Activated CD8-positive, alpha-beta memory T cell treated with anti-CD3 and anti-CD28 coated beads, Interleukin-2, amount 50 U/mL, for 1 hour (primary cell): ENCODE results near the gene CSH2.
"Not testable (repeated sequence)": the region's sequence is repeated elsewhere in the genome, so short reads cannot be mapped to it uniquely, and the experiment has no call there.

ENCODE experiments used
- DNase-seq: peaks from one replicate; pipeline ENCODE4 v3.0.0-alpha.2; 2020; ENCODE audit errors: extremely low read depth

The CSH2 gene

GRCh38 chr17:63855185-63855584, 18.3 kb downstream of the CSH2 start:
- DNase-seq = no peak

DNA sequence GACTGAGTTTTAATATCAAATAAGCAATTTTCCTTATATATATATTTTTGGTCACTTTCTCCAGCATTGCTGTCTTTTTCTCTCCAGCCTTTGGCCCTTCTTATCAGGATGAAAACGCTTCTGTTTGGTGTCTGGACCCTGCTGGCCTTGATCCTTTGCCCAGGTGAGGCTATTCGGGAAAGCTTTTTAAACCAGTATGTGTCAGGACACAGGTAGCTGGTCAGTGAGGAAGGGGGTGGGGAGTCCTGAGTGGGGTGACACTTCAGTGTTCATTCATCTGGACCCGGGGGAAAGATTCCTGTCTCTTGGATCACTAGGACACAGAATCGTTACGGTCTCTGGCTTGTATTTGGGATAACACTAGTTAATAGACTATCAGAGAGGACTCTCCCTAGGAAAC, 18.8 kb downstream of the CSH2 start:
- no peak for DNase-seq

GRCh38 chr17:63853260-63853659, 20.2 kb downstream of the CSH2 start:
- no peak for DNase-seq

DNA sequence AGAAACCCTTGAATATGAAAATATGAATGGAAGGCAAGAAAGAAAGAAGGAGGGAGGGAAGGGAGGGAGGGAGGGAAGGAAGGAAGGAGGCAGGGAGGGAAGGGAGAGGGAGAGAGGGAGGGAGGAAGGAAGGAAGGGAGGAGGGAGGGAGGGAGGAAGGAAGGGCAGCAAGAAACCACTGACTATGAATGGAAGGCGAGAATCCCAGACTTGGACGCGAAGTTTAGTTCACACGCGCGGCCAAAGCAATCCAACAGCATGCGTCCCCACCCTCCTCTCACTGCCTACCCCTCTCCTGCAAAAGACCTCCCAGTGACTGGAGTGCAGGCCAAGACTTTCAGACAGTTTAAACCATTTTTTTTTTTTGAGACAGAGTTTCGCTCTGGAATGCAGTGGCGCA, 23.1 kb downstream of the CSH2 start:
- DNase-seq = no peak

- DNase-seq = peak; percentile 82
Observed at GRCh38 chr17:63848834-63849689, 24.4 kb downstream of the CSH2 start.

GRCh38 chr17:63847525-63848249, 25.8 kb downstream of the CSH2 start:
- DNase-seq = no peak

DNA sequence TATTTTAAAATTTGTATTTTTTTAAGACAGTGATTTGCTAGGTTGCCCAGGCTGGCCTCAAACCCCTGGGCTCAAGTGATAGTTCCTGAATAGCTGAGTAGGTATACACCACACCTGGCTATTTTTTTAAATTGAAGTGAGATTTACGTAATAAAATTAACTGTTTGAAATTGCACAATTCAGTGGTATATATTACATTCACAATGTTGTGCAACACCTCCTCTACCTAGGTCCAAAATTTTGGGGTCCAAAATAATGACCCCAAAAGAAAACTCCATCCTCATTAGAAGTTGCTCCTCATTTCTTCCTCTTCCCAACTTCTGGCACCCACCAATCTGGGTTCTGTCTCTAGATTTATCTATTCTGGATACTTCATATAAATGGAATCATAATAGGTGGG, 28.0 kb downstream of the CSH2 start:
- DNase-seq = no peak

- no peak for DNase-seq
Observed at GRCh38 chr17:63843910-63844677, 29.4 kb downstream of the CSH2 start.

DNA sequence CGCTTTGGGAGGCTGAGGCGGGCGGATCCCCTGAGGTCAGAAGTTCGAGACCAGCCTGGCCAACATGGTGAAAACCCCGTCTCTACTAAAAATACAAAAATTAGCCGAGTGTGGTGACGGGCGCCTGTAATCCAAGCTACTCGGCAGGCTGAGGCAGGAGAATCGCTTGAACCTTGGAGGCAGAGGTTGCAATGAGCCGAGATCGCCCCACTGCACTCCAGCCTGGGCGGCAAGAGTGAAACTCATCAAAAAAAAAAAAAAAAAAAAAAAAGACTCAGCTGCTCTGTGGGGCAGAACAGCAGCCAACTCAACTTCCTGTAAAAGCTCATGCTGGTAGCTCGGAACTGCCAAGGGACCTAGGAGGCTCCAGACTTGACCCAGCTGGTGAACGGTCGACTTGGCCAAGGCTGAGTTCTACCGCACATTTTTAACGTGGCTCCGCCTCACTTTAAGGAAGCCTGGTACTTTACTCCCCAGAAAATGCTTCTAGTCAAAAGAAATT, 30.0 kb downstream of the CSH2 start:
- DNase-seq = not testable (repeated sequence)

GRCh38 chr17:63842540-63843386, 30.7 kb downstream of the CSH2 start, which contains the start of gene SMARCD2:
Gene SMARCD2, minus strand, starts transcription at chr17:63842685. Its CDS starts 11 bp downstream, at chr17:63842674.
- DNase-seq = peak; percentile 97

DNA sequence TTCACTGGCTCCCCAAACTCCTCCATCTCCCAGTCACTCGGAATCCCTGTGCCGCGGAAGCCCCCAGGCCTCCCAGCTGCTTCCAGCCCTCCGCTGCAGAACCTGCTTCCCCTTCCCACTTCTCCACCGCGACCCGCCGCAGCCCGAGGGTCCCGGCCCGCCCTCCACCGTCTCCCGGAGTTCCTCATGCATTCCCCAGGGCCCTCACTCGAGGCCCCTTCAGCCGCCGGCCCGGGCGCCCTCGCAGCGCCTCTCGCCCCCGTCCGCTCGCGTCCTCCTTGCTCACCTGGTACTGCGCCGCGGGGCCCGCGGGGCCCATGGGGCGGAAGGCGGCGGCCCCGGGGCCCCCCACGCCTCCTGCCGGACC, 31.3 kb downstream of the CSH2 start:
- DNase-seq = no peak

DNA sequence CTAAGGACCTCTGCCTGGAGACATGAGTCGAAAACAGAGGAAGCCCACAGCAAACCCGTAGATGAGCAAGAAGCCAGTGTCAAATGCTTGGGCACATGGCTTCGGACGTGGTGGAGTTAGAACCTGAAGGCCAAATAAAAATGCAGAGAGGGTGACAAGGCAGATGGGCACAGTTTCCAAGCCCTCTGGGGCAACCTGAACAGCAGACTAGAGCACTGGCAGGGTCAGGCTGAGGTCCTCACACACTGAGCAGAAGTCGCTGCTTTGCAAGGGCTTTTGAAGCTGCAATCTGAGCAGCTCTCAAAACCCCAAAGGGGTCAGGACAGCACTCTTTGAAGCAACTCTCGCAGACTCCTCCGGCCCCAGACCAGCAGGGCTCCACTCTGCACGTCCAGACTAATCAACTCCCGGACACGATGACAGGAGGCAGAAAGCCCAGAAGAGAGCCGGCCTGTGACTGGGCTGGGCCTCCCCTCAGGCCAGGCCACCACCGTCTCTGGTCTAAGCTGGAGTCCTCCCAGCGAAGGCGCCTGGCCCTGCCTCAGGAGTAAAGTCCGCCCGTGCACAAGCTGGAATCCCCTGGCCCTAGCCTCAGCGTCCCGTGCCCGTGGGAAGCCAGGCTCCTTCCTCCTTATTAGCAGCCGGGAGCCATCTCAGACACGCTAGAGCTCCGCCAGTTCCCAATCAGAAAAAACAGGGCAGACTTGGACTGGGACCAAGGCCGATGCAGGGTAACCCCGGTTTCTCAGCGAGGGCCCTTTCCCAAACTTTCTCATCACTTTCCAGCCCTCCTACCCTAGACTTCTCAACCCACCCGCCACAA, 31.9 kb downstream of the CSH2 start:
- no peak for DNase-seq

- DNase-seq = no peak
Observed at GRCh38 chr17:63840591-63841349, 32.7 kb downstream of the CSH2 start.

DNA sequence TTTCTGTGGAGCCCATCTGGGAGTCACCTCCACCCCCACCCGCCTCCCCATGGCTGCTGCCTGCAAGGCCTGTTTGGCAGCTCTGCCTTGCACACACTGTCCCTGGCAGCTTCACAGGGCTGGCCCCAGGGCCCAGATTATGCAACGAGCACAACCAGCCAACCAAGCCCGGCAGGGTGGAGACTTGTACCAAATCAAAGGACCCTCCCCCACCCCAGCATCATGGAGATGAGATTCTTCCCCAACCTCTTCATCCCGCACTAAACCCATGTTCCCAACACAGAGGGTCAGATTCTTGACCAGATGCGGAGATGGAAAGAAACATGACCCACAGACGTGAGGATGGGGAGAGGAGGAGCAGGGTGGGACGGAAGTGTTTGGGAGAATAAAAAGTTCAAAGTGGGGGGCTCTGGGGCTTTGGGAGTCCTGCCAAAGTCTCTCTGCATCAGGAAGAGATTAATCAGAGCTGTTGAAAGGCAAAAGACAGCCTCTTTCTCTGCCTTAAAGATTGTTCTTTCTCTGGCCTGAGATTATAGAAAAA, 34.8 kb downstream of the CSH2 start:
- DNase-seq = no peak

- DNase-seq = no peak
Observed at GRCh38 chr17:63837962-63838600, 35.4 kb downstream of the CSH2 start.

DNA sequence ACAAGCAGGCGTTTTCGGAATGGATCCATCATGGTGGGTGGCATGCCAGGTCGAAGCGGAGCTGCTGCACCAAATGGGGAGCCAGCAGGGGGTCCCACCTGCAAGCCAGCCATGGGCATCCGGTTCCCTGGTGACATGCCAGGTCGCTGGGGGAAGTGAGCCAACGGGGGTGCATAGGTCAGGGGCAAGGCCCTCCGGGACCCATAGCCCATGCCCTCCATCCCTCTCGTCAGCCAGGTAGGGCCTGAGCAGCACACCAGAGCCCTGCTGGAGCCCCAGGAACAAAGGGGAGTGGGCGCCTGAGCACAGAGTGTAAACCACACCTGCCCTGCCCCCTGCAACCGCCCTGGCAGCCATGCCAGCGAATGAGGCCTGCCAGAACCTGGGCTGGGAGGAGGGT, 36.0 kb downstream of the CSH2 start:
- DNase-seq = no peak

GRCh38 chr17:63836811-63837210, 36.7 kb downstream of the CSH2 start:
- DNase-seq = no peak

DNA sequence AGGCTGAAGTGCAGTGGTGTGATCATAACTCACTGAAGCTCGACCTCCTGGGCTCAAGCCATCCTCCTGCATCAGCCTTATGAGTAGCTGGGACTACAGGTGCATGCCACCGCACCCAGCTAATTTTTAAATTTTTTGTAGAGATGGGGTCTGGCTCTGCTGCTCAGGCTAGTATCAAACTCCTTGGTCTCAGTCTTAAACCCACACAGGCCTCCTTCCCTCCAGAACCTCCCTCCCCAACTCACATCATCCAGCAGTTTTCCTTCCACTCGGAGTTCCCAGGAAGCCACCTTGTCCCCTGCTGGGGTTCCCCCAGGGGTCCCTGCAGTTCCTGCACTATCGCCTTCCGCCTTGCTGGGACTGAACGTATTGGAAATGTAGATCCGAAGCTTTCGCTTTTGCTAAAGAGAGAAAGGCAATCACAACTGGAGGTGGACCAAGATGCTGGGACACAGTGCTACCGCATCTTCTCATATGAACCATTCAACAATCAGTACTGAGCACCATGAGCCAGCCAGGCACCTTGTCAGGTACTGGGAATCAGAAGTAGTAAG, 38.2 kb downstream of the CSH2 start:
- no peak for DNase-seq
